ENCODE data around the gene EIF4G1.

DNA sequence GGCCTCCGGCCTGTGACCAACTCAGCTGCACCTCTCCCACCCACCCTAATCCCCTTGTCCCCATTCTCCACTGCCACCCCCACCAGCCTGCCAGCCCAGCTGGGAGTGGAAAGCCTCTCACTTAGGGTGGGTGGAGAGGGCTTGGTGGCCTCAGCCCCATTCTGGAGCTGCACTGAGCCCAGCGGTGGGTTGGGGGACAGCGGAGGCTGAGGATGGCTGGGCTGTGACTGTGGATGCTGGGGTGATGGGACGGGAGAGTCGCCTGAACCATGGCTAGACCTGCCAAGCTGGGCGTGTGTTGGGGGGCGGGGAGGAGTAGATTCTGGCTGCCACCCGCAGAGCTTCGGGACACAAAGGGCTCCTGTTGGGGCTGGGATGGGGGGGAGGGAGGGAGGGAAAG, 45.2 kb downstream of the EIF4G1 start:
- TF ChIP-seq POLR2A (IDR thresholded peaks at IDR 0.05; ENCODE audit: low read depth, low read length) (no peak), POLR2AphosphoS5 (IDR thresholded peaks at IDR 0.05; ENCODE audit: low read depth, low read length) (no peak), SPI1 (IDR thresholded peaks at IDR 0.05; ENCODE audit: low read depth, low read length) (no peak), TAF1 (IDR thresholded peaks at IDR 0.05; ENCODE audit: low read depth, low read length) (no peak), PAX5 (IDR thresholded peaks at IDR 0.05; ENCODE audit: insufficient read depth, low read length, severe bottlenecking) (no peak), POU2F2 (IDR thresholded peaks at IDR 0.05; ENCODE audit: low read depth, low read length) (no peak)
